ENCODE results near the gene AFF1.

Gene AFF1

DNA sequence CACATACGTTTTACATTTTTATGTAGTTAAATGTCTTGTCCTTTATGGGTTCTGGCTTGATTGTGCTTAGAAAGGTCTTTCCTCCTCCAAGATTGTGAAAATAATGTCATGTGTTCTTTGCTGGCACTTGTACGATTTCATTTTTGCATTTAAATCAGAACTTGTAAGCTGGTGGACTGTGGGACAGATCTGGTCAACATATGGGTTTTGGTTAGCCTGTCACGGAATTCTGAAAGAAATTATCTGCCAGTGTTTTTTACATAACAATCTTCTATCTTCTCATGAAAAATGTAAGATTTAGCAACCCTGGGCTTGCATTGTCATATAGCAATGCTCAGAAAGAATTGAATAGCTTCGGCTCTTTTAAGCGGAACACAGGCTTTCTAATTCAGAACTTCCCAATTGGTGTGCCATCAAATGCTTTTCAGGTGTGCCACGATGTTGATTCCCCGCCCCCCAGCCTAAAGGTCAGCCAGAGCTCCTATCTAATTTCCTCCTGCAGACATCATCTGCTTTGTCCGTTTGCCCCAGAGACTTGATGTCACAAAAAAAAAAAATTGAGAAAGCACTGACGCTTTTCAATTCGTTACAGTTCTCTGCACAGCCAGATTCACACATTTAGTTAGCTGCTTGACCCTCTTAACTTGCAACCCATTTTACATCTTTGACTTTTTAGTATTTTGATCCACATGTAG lies 16.2 kb downstream of the AFF1 start:
- no peak for FAIRE-seq

DNA sequence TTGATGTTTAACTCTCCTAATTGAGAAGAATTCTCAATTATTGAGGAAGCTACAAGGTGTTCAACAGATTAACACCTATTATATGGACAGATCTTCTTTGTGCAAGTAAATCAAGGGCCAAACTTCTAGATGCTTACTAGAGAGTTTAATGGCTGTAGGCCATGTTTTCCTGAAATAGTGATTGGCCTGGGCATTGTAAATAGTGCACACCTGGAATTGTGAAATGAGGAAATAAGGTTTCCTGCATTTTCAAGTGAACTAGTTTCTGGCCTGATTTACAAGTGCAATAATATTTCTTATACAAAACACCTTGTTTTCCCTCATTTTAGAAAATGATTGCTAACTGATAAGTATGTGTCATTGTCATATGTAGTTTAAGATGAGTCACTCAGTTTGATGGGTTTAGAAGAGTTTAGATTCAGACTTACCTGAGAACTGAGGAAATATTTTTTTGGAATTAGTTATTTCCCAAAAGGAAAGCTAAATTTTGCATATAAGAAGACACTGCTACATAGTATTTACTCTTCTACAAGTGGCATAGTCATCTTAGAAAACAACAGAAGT lies 21.2 kb downstream of the AFF1 start:
- FAIRE-seq: no peak

DNA sequence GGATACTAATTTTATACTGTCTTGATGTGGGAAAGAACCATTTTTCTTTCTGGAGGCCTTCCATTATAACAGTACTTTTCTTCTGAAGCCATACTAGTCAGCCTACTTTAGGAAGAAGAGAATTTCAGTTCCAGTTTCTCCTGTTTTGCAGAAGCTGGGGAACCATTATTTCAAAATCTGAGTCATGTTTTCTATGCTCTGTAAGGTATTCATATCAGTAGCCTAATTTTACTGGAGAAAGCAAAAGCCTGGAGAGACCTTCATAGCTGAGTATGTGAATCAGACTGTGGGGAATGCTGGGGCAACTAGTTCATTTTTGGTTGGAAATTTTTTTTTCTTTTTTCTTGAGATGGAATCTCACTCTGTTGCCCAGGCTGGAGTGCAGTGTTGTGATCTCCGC lies 22.4 kb downstream of the AFF1 start:
- FAIRE-seq: no peak

DNA sequence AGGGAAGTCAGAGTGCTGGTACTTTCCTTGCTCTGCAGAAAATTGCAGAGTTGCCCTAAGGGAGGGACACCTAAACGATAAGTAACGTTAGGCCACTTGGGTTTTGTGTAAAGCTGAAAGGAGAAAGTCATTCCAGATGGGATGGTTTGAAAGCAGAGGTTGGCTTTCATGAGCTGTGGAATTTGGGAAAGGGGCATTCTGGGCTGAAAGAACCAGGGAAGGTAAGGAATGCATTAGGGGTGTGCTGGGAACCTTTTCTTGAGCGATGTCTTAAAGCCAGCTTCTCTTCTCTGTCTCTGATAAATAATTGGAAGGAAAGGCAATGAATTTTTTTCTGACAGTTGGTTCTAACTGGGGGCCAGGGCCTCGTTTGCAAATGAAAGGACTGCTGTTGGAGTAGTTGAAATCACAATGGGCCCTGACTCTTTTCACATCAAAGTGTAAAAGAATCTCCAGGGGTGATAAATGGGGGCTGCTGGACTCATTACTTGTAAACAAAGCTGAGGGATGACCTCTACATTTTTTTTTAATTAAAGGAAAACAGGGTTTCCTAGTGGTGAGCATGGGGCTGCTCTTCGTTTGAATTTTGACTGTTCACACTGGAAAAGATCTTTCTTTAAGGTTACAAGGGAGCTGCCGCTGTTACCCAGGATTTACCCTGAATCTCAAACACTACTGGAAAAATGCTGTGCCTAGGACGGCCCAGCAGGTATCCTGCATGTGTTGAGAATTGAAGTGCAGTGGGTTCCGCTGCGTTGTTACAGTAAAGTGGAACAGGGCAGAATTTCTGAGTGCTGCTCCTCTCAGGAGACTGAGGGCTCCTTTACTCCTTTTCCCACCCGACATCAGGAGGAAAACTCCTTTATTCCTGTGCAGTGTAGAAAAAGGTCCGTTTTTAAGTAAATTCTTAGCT lies 25.0 kb downstream of the AFF1 start:
- no peak for FAIRE-seq

DNA sequence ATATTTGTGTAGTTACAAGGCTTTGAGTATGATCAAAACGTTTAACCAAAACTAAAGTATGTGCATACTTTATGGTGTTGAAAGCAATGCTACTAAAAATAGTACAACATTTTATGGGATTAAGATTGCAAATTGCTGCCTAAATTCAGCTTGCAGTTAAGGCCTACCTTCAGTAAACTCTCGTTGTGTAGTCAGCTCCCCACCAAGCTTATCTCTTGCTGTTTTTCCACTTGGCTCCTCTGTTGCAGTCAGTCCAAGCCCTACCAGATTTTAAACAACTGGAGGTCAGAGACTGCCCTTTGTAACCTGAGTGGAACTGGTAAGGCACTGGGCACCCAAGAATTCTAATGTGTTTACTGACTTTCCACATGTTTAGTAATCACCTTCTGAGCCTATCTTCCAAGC lies 25.7 kb downstream of the AFF1 start:
- no peak for FAIRE-seq

DNA sequence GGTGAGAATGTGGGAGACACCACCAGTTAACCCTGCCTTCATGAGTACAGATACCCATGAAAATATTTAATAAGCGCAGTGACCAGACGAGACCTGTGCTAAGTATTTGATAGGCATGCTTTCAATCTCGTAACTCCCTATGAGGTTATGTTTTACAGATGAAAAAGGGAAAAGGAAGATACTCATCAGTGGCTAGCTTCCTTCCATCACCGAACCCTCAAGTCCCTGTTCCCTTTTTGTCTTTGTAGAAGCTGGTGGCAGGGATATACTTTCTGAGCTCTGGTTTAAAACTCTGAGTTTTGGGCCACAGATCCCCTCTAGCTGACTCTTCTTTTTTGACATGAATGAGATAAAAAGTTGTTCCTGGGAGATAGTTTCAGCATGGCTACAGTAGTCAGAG lies 26.3 kb downstream of the AFF1 start:
- FAIRE-seq: no peak

DNA sequence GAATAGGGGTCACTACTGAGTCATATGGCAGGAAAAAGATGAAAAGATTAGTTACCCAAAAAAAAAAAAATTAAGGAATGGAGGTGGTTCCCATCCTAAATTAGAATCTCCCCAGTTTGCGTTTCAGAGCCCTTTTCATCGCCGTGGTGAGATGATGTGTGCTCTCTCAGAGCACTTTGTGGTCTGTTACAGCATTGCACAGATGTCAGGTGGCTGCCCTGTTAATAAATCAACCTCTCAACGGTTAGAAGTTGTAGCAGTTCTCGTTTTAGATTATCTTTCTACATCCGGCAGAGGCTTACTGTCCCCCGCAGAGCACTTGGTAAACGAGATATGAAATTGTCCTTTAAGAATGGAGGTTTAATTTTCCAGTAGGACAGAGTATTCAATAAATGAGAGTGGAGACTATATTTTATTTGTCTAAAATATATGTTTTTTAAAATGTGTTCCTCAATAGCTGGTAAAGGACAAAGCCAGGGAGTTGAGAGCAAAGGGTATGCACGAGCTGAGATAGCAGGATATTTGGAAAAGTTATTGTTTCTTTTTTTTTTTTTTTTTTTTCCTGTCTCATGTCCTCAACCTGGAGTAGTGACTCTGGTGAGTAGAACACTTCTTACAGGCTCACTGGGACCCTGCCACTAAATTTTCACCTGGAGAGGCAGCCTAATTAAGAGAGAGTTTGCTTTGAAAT lies 26.9 kb downstream of the AFF1 start:
- no peak for FAIRE-seq

DNA sequence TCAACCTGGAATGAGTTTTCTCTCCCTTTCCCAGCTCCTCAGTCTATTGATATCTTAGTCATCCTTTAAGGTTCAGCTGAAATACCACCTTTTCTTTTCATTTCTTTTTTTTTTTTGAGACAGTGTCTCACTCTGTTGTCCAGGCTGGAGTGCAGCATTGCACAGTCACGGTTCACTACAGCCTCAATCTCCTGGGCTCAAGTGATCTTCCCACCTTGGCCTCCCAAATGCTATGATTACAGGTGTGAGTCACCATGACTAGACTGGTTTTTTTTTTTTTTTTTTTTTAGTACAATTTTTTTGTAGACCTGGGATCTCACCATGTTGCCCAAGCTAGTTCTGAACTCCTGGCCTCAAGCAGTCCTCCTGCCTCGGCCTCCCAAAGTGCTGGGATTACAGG lies 28.9 kb downstream of the AFF1 start:
- no peak for FAIRE-seq

DNA sequence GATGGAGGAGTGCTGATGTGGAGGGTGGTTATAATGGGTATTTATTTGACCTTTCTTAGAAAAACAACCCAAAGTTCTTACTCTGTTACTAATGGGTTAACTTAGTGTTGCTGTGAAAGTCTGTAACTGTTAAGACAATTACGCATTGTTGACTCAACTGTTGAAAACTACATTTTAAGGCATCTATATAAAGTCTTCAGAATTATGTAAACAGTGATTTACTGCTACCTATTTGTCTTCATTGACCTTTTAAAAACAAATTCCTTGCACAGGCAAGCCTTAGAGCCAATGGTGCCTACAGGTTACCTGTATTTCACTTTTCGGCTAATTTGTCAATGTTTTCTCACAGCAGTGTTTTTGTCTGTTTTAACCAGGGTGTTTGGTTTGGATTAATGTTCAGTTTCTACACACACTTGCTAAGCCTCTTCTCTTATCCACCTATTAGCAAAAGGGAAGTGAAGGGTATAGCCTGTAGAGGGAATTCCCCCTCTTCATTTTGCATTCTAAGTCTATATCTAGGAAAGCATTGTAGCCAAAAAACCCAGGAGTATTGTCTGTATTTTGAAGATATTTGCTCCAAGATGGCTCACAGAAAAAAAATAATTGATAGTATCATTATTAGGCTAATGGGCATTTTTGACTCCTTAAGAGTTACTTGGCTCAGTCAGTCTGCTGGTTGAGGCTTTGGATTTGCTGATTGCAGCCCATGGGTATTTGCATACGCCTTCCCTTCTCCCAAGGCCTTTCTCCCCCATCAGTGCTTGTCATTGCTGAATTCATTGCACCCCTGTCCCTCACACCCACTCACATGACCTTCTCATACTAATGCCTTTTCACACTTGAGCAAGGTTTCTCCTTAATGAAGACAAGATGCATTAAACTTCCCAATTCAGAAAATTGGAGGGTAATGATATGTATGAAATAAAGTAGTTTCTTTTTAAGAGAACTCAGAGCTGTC lies 30.5 kb downstream of the AFF1 start:
- no peak for FAIRE-seq

DNA sequence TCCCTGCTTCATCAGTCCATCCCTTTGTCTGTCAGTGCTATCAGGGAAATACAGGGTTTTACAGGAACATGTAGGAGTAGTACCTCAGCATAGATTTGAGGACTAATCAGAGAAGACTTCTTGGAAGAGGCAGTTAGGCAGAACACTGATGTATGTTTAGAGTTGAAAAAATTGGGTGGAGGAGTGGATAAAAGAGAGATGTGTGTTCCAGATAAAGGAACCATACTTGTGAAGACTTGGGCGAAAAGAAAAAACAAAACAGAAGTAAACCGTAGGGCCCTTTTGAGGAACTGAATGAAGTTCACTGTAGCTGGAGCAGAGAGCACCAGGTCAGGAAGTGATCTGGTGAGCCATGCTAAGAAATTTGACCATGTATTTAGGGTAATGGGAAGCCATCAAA lies 32.3 kb downstream of the AFF1 start:
- no peak for FAIRE-seq

DNA sequence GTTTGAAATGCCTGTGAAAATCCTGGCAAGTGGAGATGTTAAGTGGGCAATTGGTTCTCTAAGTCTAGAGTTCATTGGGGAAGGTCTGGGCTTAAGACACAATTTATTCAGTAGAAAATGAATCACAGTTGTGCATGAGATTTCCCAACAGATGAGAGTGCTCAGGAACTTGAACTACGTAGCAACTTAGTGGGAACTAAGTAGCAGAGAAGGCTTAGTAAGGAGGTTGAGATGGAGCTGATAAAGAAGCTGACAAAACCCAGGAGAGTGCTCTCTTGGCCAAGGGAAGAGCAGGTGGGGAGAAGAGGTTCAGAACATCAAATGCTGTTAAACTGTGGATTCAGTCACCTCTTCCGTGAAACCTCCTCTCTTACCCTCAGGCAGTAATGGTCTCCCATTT lies 33.0 kb downstream of the AFF1 start:
- no peak for FAIRE-seq

DNA sequence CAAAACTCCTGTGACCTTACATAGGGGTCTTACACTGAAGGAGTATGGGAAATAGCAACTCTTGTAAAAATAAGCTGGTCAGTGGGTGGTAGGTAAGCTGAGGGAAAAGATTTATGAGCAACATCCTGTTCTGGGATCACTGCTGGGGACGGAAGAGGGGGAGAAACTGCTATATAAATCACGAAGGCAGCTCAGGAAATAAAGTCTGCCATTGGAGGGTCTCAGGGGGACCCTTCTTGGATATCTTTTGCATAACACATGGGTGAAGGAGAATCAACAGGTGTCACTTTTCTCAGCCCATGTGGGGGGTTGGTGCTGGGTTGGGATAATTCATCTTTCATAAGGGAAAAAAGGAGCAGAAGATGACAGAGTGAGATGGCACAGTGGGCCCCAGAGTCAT lies 33.7 kb downstream of the AFF1 start:
- no peak for FAIRE-seq

DNA sequence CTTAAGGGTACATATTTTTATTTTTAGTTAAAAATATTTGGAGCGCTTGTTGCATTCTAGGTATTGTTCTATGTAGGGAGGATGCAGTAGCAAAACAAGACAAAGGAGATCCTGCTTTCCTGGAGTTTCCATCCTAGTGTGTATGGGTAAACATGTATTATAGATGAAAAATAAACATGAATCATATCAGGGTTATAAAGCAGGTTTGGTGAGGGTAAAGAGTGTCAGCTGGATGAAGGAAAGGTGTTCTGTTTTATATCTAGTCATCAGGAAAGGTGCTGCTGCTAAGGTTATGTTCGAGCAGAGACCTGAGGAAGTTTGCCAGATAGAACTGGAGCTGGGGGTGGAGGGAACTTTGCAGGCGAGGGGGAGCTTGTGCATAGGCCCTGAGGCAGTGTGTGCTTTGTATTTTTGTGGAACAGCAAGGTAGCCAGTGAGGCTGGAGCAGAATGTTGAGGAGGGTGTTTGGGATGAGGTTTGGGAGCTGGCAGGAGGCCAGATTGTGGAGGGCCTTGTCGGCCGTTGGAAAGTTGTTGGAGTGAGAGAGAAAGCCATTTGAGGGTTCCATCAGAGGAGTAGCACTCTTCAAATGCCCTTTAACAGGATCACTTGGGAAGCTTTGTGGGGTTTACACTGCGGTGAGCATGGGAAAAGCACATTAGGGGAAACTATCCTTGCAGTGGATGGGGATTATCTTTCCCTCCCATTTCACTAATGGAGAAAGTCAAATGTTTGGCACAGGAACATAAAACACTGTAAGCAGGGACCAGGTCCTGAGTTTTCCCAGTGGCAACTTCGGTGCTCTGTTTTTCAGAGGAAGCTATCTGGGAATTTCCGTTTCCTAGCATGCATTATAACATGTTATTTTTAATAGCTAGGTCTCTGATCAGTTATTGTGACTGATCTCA lies 35.9 kb downstream of the AFF1 start:
- FAIRE-seq: no peak

DNA sequence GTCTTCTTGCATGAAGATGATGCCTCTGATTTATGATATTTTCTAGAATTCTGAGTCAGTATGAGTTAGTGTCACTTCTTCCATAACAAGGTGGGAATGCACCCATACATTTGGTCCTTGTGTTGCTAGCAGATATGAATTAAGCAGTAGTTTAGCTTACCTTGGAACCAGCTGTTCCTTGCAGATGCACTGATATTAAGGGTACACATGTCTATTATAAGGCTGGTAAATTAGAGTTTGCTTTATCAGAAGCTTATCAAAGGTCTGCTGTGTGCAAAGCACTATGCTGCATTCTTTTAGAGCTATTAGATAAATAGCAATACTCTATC lies 36.5 kb downstream of the AFF1 start:
- no peak for FAIRE-seq

DNA sequence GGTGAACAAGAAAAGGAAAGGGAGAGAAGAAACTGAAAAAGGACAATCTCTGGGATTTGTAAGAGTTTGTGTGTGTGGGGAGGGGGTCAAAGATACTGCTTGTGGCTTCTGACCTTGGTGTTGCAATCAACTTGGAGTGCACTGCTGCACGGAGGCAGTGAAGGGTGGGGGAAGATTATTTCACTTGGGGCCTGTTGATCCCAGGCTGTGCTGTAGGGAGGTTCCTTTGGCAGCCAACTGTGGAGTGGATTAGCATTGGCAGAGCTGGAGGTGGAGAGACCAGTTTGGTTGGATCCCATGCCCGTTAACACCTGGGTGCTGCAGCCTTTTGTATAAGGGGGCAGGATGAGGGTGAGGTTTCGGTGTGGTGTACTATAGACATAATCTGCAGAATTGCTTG lies 38.2 kb downstream of the AFF1 start:
- no peak for FAIRE-seq

DNA sequence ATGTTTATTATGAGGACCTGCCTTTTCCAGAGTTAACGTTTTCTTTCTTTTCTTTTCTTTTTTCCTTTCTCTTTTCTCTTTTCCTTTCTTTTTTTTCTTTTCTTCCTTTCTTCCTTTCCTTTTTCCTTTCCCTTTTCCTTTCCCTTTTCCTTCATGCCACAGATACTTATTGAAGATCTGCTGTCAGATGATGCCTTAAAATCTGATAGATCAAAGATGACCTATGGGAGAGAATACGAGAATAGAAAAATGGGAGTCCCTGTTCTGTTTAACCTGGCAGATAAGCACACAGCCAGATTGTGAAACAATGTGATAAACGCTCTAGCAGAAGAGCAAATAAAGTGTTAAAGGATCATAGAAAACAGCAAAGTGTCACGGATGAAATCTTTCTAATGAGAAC lies 38.9 kb downstream of the AFF1 start:
- FAIRE-seq: no peak

DNA sequence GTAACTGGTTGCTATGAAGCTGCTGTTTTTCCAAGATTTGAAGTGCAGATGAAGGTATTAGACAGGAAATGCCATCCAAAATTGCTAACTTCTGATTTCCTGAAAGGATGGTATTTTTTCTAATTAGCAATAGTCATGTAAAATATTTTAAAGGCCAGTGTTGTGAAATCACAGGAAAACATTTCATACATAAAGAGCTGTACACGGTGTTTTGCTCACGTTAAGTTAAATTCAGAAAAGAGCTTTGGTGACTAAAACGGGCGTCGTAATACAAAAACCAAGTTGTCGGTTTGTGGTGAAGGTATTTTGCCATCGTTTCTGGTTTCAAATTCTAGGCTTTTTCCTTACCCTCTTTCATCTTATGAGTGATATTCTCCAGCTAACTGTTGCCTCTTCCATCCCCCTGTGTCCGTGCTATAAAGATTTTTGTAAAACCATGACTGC lies 39.8 kb downstream of the AFF1 start:
- FAIRE-seq: no peak

DNA sequence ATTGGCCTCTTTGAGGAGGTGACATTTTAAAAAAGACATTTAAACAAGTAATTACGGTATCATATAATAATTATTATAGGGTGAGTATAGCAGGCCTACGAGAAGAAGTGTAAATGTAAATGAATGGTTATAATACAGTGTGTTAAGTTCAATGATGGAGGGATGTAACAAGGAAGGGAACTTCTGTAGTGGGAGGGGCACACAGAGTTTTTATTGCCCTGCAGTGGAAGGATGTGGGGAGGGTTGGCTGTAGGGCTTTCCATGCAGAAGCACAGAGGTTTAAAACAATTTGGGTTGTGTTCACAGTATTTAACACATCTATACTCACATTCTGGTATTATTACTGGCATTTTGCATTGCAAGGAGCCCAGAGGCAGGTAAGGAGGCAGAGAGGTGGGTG lies 41.1 kb downstream of the AFF1 start:
- no peak for FAIRE-seq

DNA sequence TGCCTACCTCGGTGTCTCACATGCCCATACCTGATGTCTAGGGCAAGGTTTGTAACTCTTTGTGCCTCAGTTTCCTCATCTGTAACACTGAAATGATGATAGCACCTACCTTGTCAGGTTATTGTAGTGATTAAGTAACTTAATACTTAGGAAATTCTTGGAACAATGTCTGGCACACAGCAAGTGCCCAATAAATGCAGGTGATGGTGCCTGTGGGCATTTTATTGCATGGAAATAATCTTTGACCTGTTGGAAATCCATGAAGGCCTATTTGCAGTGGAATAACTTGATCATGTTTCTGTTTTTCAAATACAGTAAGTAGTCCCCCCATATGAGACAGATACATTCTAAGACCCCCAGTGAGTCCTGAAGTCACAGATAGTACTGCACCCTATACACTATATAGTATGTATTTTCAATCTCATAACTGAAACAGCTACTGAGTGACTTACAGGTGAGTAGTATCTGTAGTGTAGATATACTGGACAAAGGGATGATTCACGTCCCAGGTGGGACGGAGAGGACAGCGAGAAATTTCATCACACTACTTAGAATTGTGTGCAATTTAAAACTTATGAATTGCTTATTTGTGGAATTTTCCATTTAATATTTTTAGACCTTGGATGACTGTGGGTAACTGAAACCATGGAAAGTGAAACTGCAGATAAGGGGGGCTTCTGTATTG lies 42.1 kb downstream of the AFF1 start:
- FAIRE-seq: no peak

DNA sequence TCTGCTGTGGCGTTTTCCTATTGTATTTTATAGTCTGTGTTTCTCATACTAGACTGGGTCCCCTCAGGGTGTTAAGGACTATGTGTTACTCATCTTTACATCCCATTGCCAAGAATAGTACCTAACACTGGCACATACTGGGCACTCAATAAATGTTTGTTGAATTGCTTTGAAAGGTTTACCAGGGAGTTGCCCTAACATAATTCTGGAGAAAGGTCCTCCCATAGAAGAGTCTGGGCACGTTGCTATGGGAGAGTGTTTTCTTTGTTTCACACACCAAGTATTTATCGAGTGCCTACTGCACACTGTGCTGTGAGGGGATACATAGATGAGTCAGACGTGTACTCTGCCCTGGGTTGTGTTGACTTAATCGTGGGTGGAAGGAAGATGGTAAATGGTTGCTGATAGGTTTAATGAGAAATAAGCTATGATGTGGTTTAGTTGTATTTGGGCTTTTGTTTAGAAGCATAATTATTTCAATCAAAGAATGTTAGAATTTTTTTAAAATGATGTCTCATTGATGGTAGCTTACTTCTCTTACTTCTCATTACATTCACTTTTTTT lies 42.9 kb downstream of the AFF1 start:
- no peak for FAIRE-seq
